HG02884 (cell line): ENCODE results near the gene COL11A1.
"Not testable (repeated sequence)": the region's sequence is repeated elsewhere in the genome, so short reads cannot be mapped to it uniquely, and the experiment has no call there.

Experiments
- ATAC-seq: cut with Tn5 transposase; IDR thresholded peaks from one replicate; pipeline ENCODE4 v1.9.1; 2021; ENCODE audit warnings: mild to moderate bottlenecking, moderate library complexity; ENCODE audit not compliant: unreplicated experiment

COL11A1 gene

GRCh38 chr1:102933362-102933761, 175.0 kb downstream of the COL11A1 start:
- not testable (repeated sequence) for ATAC-seq

GRCh38 chr1:102919659-102920058, 188.7 kb downstream of the COL11A1 start:
- ATAC-seq, result no peak

DNA sequence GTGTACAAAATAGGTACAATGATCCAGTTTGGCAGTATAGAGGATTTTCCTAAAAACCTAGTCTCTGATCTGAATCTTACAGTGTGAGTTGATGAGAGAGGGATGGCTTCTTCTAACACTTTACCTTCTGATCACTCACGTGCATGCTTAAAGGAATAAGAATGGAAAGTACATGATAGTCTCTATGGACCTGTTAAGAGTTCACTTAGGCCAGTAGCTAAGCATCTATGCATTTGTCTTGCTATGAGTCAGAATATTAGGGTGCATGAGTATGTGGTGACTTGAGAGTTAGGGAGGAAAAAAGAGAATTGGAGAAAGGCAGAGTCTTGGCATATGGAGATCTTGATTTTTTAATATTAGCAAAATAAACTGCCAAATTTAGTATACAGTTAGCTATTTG, 206.3 kb downstream of the COL11A1 start:
- no peak for ATAC-seq

GRCh38 chr1:102899935-102900334, 208.4 kb downstream of the COL11A1 start:
- no peak for ATAC-seq

DNA sequence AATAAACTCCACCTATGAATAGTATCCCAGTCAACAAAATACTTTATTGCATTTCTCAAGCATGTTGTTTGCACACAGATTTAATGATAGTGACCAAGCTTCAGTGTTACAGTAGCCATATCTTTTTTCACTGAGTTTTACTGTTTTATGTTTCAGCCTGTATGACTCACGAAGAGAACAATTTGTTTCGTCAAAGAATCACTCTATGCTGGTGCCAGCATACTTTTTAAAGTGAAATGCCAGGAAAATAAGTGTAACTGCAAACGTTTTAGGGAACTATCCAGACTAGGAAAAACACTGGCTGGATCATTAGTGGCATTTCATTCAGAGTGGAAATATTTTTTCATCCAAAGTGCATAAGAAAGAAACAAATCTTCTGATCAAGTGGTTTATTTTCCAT, 210.8 kb downstream of the COL11A1 start:
- no peak for ATAC-seq

- no peak for ATAC-seq
Observed at GRCh38 chr1:102896771-102897170, 211.6 kb downstream of the COL11A1 start.

- no peak for ATAC-seq
Observed at GRCh38 chr1:102896286-102896685, 212.0 kb downstream of the COL11A1 start.

GRCh38 chr1:102891868-102892625, 216.3 kb downstream of the COL11A1 start:
- no peak for ATAC-seq

DNA sequence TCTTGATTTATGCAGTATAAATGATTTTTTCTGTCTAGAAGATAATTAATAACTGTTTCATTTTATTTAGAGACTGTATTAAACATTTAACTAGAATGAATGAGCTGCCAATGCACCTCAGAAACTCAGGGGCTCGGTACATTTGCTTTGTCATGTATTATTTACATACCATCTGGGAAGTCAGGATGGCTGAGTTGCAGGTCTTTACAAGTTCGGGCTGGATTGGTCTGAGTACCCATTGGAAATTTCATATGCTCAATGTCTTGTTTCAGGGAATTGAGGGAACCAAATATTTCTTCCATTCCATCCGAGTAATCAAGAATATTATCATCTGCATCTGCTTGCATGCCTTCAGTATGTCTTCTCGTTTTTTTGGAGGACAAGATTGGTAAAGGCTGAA, 221.7 kb downstream of the COL11A1 start:
- ATAC-seq, result no peak

- no peak for ATAC-seq
Observed at GRCh38 chr1:102884238-102884637, 224.1 kb downstream of the COL11A1 start.

- ATAC-seq, result no peak
Observed at GRCh38 chr1:102879439-102879993, 228.8 kb downstream of the COL11A1 start.

DNA sequence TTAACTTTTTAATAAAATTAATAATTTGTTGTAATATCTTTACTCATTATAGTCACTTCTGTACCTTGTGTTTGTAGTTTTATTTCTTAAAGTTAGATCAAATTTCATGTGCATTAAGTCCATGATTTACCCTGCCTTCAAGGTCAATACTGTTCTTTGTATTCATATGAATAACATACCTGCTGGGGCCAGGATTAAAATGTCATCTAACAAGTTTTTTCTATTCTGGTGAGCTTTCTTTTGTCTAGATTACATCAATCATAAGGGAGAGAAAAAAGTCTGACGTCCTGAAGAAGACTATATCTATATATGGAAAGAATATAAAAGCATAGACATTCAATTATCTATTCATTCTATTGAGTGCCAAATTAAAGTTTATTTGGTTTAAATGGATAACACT, 232.6 kb downstream of the COL11A1 start:
- no peak for ATAC-seq

DNA sequence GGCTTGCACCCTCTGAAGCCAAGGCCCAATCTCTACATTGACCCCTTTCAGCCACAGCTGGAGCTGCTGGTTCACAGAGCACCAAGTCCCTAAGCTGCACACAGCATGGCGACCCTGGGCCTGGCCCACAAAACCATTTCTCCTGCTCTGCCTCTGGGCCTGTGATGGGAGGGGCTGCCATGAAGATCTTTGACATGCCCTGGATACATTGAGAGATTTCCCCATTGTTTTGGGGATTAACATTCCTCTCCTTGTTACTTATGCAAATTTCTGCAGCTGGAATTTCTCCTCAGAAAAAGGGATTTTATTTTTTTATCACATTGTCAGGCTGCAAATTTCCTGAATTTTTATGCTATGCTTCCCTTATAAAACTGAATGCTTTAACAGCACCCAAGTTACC, 235.8 kb downstream of the COL11A1 start:
- no peak for ATAC-seq

GRCh38 chr1:102872097-102872496, 236.2 kb downstream of the COL11A1 start:
- ATAC-seq, result no peak

GRCh38 chr1:102863704-102864103, 244.6 kb downstream of the COL11A1 start:
- no peak for ATAC-seq

DNA sequence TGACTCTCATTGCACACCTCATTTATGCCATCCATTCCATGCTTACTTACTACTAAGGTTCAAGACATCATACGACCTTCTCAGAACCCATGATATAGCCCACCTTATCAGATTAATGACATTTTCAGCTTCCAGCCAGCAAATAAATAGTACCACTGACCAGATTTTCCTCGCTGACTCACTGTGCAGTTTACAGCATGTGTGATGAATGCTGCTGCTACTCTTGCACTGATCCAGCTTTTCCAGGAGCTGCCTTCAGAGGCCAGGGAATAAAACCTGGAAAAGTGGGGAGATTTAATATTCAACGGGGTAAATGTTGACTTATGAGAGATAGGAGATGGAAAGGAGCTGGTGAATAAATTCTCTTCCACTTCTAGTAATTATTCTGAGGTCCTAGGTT, 247.1 kb downstream of the COL11A1 start:
- ATAC-seq, result no peak

DNA sequence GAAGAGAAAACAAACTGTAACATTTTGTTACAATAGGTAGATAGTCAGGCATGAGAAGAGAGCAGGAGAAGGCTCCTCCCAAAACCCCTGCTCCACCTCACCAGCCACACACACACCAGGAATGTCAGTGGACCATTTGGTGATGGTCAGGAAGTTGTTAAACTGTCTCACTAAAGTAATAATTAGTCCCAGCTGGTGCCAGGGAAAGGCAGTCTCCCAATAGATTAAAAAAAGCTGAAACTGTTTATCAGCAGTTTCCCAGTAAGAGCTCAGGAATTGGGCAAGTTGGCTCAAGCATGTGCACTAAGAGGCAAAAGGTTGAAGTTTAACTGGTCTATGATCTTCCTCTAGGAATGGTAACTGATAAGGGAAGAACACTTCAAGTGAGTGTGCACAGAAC, 249.6 kb downstream of the COL11A1 start:
- ATAC-seq, result no peak

GRCh38 chr1:102857251-102857650, 251.1 kb downstream of the COL11A1 start:
- no peak for ATAC-seq

GRCh38 chr1:102853701-102854187, 254.6 kb downstream of the COL11A1 start:
- ATAC-seq, result no peak

GRCh38 chr1:102853136-102853535, 255.2 kb downstream of the COL11A1 start:
- ATAC-seq, result no peak

DNA sequence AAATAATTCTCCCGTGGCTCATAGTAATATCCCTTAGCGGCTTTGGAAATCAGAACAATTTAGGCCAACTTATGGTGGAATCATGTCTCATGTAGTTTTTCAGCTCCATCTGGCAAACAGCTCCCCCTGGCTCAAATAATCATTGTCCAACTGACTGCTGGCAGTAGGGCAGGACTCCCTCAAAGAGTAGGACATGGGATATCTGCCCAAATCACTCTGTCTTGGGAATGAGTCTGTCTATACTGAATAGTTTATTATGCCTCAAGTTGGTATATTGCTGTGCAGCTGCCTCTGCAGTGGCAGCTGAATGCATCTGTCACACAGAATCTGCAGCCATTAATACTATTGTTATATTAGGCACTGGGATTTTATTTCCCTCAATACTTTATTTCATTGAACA, 255.7 kb downstream of the COL11A1 start:
- ATAC-seq, result no peak

GRCh38 chr1:102851616-102852015, 256.7 kb downstream of the COL11A1 start:
- ATAC-seq, result no peak

- no peak for ATAC-seq
Observed at GRCh38 chr1:102842606-102843005, 265.7 kb downstream of the COL11A1 start.
